Measurements from ENCODE around the gene CMIP. TPM values are rescaled to one million over a fixed set of nuclear protein-coding genes. Genes with fewer than 3 reads are reported as not detected.
A peak's percentile ranks its signal among the peaks of the same experiment; 100 is the strongest.
"Not testable (repeated sequence)": the region's sequence is repeated elsewhere in the genome, so short reads cannot be mapped to it uniquely, and the experiment has no call there.

CMIP gene
- total RNA-seq, 4 donors from 2014 or later: 63.9 to 89.9 (median 70.0) TPM

DNA sequence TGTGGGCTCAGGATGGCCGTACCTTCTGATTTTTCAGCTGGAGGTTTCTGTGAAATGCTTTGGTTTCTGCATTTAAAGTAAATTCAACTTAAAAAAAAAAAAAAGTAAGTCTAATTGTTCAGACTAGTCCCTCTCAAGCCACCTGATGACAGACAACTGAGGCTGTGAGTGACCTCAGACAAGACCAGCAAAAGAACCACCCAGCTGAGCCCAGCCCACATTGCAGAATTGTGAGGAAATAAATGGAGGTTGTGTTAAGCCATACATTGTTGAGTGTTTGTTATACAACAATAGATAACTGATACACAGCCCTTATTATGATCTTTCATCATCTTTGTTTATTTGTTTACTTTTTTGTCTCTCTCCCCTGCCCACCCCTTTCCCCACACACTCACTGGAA is 44.7 kb upstream of the CMIP start:
- TF ChIP-seq, protein P1, sequence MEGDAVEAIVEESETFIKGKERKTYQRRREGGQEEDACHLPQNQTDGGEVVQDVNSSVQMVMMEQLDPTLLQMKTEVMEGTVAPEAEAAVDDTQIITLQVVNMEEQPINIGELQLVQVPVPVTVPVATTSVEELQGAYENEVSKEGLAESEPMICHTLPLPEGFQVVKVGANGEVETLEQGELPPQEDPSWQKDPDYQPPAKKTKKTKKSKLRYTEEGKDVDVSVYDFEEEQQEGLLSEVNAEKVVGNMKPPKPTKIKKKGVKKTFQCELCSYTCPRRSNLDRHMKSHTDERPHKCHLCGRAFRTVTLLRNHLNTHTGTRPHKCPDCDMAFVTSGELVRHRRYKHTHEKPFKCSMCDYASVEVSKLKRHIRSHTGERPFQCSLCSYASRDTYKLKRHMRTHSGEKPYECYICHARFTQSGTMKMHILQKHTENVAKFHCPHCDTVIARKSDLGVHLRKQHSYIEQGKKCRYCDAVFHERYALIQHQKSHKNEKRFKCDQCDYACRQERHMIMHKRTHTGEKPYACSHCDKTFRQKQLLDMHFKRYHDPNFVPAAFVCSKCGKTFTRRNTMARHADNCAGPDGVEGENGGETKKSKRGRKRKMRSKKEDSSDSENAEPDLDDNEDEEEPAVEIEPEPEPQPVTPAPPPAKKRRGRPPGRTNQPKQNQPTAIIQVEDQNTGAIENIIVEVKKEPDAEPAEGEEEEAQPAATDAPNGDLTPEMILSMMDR (IDR thresholded peaks at IDR 0.05): no peak
- TF ChIP-seq POLR2AphosphoS5 (IDR thresholded peaks at IDR 0.05): no peak
- no peak for TF ChIP-seq POLR2A (IDR thresholded peaks at IDR 0.05)
- TF ChIP-seq EP300 (IDR thresholded peaks at IDR 0.05): no peak
- Histone ChIP-seq H3K9me3 (no peaks in the 10 kb centered on the region), H3K27ac (no peak overlapping the region), H3K4me3 (no peak overlapping the region), H3K27me3 (no peaks in the 10 kb centered on the region), H3K36me3 (no peaks in the 10 kb centered on the region), H3K4me1 (peaks cover 23% of the 10 kb centered on the region)
- 100% methylated on average over 1 of the region's 1 CpG for WGBS
- DNase-seq (ENCODE audit: low spot score in 2 of 2): peak in 1 of 2 donors; percentile 44

DNA sequence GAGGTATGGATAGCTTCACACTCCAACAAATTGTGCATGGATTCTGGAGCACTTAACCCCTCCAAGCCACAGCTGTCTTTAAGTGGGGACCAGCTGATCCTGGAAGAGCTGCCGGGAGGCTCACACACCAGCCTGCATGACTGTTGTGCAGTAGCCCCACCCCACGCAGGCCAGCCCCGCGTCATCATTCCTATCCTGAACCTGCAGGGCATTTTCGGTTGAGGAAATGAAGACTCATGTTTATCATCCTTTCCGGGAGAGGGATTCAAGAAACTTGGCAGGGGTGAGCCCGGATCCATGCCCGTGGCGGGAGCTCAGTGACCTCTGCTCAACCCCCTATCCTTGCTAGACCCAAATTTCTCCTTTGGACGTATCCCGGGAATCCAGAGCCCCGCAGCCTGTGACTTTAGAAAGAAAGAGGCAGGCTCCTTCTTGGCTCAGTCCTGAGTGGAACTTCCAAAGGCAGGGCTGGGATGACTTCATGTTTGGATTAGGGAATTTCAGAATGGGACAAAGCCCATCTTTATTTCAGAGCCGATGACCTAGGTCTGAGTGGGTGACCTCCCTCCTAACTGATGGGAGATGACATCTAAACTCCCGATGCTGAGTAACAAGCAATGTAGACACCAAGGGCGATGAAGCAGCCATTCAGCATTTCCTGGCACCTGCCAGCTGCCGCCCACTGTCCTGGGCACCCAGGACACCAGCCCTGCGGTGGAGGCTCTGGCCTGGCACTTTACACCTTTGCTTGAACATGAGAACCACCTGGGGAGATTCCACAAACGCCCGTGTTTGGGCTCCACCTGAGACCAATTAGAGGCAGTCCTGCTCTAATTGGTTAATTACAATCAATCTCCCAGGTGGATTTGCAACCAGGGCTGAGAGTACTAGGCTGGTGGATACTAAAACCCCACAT is 43.3 kb upstream of the CMIP start:
- Histone ChIP-seq H3K36me3 (no peaks in the 10 kb centered on the region), H3K9me3 (no peaks in the 10 kb centered on the region), H3K27ac (peak overlapping the region; percentile 33), H3K27me3 (no peaks in the 10 kb centered on the region), H3K4me3 (no peak overlapping the region), H3K4me1 (peaks cover 20% of the 10 kb centered on the region)
- WGBS: 40% methylated on average over 19 of the region's 19 CpGs
- TF ChIP-seq POLR2A (IDR thresholded peaks at IDR 0.05) (no peak), EP300 (IDR thresholded peaks at IDR 0.05) (no peak), POLR2AphosphoS5 (IDR thresholded peaks at IDR 0.05) (no peak)
- TF ChIP-seq, protein P1 (IDR thresholded peaks at IDR 0.05): no peak
- peak; percentile 78 to 79 for DNase-seq (ENCODE audit: low spot score in 2 of 2)

DNA sequence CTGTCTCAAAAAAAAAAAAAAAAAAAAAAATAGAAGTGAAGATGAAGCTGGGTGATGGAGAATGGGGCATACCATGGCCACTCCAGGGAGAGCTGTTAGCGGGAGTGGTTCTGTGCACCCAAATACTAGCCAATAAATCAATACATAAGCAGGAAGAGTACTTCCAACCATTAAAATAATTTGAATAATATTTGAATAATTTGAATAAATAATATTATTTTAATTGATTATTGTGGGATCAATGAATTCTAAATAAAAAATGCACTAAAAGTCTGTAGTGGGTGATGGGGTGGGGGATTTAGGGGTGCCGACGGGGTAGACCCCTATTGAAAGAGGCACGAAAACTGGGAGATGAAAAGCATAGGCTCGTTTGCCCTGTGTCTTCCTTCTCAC is 41.4 kb upstream of the CMIP start:
- no peak for TF ChIP-seq POLR2AphosphoS5 (IDR thresholded peaks at IDR 0.05)
- no peak for TF ChIP-seq EP300 (IDR thresholded peaks at IDR 0.05)
- TF ChIP-seq POLR2A (IDR thresholded peaks at IDR 0.05): no peak
- TF ChIP-seq, protein P1 (IDR thresholded peaks at IDR 0.05): no peak
- H3K9me3 ChIP-seq: no peaks in the 10 kb centered on the region
- H3K36me3 ChIP-seq: no peaks in the 10 kb centered on the region
- H3K4me1 ChIP-seq: peaks cover 20% of the 10 kb centered on the region
- no peak for DNase-seq (ENCODE audit: low spot score in 2 of 2)
- WGBS: 36% methylated on average over 5 of the region's 5 CpGs
- H3K4me3 ChIP-seq: no peak overlapping the region
- H3K27me3 ChIP-seq: no peaks in the 10 kb centered on the region
- H3K27ac ChIP-seq: no peak overlapping the region

DNA sequence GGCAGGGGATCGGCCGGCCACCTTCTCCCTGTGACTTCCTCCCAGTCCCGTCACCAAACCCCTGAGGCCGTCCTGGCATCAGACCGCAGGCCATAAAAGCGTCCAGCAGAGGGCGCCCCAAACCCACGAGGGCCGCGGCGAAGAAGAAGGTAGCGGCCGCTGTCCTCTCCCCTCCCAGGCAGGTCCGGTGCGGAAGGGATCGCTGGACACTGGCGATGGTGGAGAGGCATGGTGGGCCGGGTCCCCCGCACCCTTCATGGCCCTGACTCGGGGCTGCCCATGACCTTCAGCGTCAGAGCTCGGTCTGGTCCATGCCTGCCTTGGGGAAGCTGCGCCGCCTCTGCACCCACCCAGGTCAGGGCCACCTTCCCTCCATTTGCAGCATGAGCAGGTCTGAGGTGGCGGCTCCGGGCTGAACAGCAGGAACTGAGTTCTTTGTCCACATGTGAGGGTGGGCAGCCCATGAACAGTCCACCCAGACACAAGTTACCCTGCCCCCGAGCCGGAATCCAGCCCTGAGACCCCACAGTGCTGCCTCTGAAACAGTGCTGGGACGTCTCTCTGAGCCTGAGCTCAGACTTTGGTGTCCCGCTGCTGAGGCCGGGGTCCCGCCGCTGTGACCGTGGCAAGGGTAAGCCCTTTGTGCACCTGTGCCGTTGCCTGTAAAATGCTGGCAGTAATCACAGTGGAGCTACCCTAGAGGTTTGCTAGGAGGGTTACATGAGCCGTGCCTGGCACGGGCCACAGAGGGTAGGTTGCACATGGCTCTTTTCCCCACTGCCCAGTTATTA is 40.8 kb upstream of the CMIP start:
- DNase-seq (ENCODE audit: low spot score in 2 of 2): peak; percentile 89 to 94
- H3K27me3 ChIP-seq: peaks cover 3% of the 10 kb centered on the region
- H3K4me3 ChIP-seq: peak overlapping the region; percentile 25
- no peaks in the 10 kb centered on the region for H3K9me3 ChIP-seq
- peaks cover 20% of the 10 kb centered on the region for H3K4me1 ChIP-seq
- 29% methylated on average over 22 of the region's 37 CpGs for WGBS
- H3K36me3 ChIP-seq: no peaks in the 10 kb centered on the region
- TF ChIP-seq POLR2A (IDR thresholded peaks at IDR 0.05) (no peak), POLR2AphosphoS5 (IDR thresholded peaks at IDR 0.05) (peak in 1 of 3 donors; percentile 54), EP300 (IDR thresholded peaks at IDR 0.05) (no peak)
- TF ChIP-seq, protein P1 (IDR thresholded peaks at IDR 0.05): peak; percentile 83 to 90
- H3K27ac ChIP-seq: no peak overlapping the region

DNA sequence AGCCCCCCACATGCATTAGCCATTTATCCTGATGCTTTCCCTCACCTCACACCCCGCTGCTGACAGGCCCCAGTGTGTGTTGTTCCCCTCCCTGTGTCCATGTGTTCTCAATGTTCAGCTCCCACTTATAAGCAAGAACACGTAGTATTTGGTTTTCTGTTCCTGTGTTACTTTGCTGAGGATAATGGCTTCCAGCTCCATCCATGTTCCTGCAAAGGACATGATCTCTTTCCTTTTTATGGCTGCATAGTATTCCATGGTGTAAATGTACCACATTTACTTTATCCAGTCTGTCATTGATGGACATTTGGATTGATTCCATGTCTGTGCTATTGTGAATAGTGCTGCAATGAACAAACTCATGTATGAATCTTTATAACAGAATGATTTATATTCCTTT is 39.6 kb upstream of the CMIP start:
- not testable (repeated sequence) for H3K36me3 ChIP-seq; H3K27me3 ChIP-seq; H3K4me3 ChIP-seq; H3K27ac ChIP-seq; DNase-seq (ENCODE audit: low spot score in 2 of 2); H3K9me3 ChIP-seq
- H3K4me1 ChIP-seq: peaks cover 20% of the 10 kb centered on the region
- 91% methylated on average over 2 of the region's 2 CpGs for WGBS
